PFSK-1 (cell line): ENCODE data around the gene KCNQ2.

ENCODE experiments used
- POLR2AphosphoS5 ChIP-seq: IDR thresholded peaks from 2 replicates; pipeline ENCODE4 v1.6.1; 2012; ENCODE audit warnings: low read depth, mild to moderate bottlenecking, control low read depth, low read length, moderate library complexity
- TAF1 ChIP-seq: IDR thresholded peaks from 2 replicates; pipeline ENCODE4 v1.6.1; 2012; ENCODE audit warnings: low read length, control low read depth, borderline replicate concordance; ENCODE audit not compliant: insufficient read depth

DNA sequence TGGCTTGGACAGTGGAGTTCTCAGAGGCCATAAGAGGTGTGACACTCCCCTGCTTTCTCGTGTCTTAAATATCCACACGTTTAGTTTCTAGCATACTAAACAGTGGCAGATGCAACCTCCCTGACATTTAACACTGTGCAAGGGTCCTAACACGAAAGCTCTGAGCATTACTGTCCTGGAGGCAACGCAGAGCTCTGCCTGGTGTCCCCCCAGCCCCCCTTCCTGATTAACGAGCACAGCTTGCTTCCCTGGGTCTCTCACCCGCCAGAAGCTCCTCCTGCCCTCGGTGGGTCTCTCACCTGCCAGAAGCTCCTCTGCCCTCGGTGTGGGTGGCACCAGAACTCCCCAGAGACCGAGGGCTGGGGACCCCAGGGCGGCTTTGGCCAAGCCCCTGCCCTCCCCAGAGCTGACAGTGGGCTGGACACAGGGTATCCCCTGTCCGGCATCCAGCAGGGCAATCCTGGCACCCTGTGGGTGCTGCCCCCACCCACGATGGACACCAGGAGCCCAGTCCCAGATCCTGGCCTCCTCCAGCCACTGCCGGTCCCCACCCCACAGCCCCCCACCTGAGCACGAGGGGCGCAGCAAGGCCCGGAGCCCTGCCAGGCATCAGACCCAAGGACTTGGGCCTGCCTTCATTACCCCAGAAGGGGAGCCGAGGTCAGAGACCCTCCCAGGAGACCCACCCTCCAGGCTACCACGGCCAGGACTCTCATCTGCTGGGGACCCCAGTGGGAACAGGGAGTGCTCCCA, 12.4 kb upstream of the KCNQ2 start:
- no peak for TF ChIP-seq TAF1
- TF ChIP-seq POLR2AphosphoS5 = no peak
